D341Med (cell line): Measurements from ENCODE around the gene NMRAL1.

Experiments used
- DNase-seq: peaks from one replicate; pipeline ENCODE4 v3.0.0; 2012; ENCODE audit warnings: low spot score

Gene NMRAL1

GRCh38 chr16:4474192-4474961 is at the start of gene NMRAL1:
TSS of gene NMRAL1 (minus strand) at chr16:4474625. CDS start at chr16:4474132, 493 bp downstream.
- peak; percentile 80 for DNase-seq

- DNase-seq: no peak
Measured at GRCh38 chr16:4523686-4524085, 49.3 kb upstream of the NMRAL1 start.

- DNase-seq: peak; percentile 90
Measured at GRCh38 chr16:4522051-4522581, 47.7 kb upstream of the NMRAL1 start.

GRCh38 chr16:4520913-4521312 is 46.5 kb upstream of the NMRAL1 start:
- no peak for DNase-seq

GRCh38 chr16:4519274-4520058 is 45.0 kb upstream of the NMRAL1 start:
- DNase-seq: peak; percentile 61

- peak; percentile 75 for DNase-seq
Measured at GRCh38 chr16:4517812-4518680, 43.6 kb upstream of the NMRAL1 start.

GRCh38 chr16:4515611-4516233 is 41.3 kb upstream of the NMRAL1 start:
- no peak for DNase-seq

- DNase-seq: no peak
Measured at GRCh38 chr16:4514606-4515005, 40.2 kb upstream of the NMRAL1 start.

GRCh38 chr16:4513881-4514280 is 39.5 kb upstream of the NMRAL1 start:
- DNase-seq: no peak

- DNase-seq: no peak
Measured at GRCh38 chr16:4513086-4513860, 38.8 kb upstream of the NMRAL1 start.

GRCh38 chr16:4512473-4512872 is 38.0 kb upstream of the NMRAL1 start:
- DNase-seq: no peak

- peak; percentile 85 for DNase-seq
Measured at GRCh38 chr16:4511441-4512082, 37.1 kb upstream of the NMRAL1 start.

- no peak for DNase-seq
Measured at GRCh38 chr16:4510747-4511426, 36.5 kb upstream of the NMRAL1 start.

GRCh38 chr16:4510131-4510530 is 35.7 kb upstream of the NMRAL1 start:
- DNase-seq: no peak

- DNase-seq: no peak
Measured at GRCh38 chr16:4509420-4509819, 35.0 kb upstream of the NMRAL1 start.

GRCh38 chr16:4508806-4509205 is 34.4 kb upstream of the NMRAL1 start:
- DNase-seq: no peak

- no peak for DNase-seq
Measured at GRCh38 chr16:4507588-4508345, 33.3 kb upstream of the NMRAL1 start.

GRCh38 chr16:4506450-4506849 is 32.0 kb upstream of the NMRAL1 start:
- peak; percentile 73 for DNase-seq
